Embryonic facial prominence (tissue), 1 donor: ENCODE results near the gene CABP2.
"Not testable (repeated sequence)": the region's sequence is repeated elsewhere in the genome, so short reads cannot be mapped to it uniquely, and the experiment has no call there.

Experiments
- DNase-seq: peaks from one replicate; pipeline ENCODE4 v3.0.0-alpha.2; 2016; ENCODE audit errors: extremely low spot score

The CABP2 gene

DNA sequence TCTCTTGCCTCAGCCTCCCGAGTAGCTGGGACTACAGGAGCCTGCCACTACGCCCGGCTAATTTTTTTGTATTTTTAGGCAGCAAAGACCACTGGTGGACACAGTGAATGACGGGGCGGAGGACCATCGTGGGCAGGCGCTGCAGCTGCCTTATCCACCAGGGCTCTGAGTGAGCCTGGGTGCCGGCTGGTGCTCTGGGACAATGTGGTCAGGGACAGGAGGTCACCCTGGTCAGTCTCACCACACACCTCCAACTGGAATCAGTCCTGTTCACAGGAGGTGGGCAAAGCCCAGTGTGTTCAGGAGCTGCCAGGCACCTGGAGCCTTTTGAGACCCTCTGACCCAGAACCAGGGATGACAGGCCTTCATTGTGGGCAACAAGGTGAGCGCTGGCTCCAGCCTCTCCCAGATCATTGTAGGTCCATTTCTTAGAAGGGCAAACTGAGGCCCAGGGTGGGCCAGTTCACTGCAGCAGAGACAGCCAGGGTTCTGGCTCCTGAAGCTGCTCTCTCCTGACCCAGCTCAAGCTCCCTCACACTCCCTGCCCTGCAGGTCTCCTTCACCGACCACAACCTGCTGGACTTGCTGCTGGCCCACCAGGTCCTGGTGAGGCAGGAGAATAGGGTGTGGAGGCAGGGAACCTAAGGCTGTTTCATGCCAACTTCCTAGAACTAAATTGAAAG, 15.7 kb upstream of the CABP2 start:
- DNase-seq: no peak

DNA sequence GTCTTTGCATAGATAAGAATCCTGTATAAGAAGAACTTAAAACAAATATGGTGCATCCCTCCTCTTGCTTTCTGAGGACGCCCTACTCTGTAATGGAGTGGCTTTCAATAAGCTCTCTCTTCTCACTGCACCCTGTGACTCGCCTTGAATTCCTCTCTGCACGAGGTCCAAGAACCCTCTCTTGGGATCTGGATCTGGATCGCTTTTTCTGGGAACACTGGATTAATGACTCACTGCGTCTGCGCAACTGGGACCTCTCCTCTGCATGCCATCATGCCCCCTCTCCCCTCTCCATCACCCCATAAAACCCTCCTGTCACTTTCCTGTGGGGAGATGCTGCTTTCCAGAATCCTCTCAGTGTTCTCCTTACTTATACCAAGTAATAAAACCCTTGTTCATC, 15.1 kb upstream of the CABP2 start:
- no peak for DNase-seq

DNA sequence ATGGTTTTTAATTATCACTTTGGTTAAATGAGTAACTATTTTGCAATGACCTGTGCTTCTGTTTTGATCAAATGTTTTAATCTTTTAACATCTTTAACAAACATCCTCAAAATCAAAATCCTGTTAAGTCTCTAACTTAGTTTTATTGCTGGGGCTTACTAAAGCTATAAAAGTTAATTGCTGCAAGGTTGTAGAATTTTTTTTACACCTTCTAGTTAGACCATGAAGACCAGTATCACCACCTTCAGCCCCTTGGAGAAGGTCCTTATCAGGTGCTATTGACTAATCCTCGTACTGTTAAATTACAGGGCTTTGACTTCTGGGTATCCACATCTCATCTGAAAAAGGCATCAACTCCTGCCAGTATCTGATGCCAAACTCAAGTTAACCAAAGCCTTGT, 12.3 kb upstream of the CABP2 start:
- DNase-seq: no peak

DNA sequence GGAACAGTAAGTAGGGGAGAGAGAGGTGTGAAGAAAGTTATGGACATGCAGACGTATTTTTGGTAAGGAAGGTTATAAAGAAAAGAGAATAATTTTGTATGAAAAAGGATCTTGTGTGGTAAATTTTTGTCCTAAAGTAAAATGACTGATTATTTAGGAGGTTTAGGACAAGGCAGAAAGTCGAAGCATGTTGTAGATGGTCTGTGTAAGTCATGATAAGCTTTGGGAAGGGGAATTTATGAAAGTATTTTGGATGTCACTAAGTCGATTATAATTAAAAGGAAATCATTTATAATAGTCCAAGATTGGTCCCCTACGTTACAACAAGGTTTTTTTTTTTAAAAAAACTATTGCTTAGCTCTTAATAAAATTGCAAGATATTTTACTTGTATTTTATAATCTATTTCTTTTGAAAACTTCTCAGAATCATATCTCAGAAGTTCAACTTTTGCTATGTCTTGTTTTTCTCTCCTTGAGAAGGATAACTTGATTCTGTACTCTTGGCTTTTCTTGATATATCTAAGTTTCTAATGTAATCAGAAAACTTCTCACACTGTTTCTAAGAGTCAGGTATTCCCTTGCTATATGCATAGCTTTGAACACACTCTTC, 10.9 kb upstream of the CABP2 start:
- DNase-seq: no peak

DNA sequence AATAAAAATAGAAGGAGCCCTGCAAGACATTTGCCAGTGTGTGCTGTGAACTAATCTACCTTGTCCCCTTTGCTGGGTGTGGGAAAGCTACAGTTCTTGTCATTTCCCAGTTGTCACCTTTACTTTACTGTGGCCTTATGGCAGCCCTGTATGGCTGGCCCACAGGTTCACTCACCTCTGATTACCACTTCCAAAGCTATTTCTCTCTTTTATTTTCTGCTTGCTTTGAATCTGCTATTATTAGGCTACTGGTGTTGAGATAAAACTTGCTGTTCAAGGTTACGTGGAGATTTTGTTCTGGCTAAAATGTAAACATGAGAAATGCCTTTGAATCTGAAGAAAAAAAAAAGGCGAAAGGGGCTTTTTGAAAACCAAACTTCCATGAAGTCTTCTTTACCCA, 9.6 kb upstream of the CABP2 start:
- DNase-seq: no peak

DNA sequence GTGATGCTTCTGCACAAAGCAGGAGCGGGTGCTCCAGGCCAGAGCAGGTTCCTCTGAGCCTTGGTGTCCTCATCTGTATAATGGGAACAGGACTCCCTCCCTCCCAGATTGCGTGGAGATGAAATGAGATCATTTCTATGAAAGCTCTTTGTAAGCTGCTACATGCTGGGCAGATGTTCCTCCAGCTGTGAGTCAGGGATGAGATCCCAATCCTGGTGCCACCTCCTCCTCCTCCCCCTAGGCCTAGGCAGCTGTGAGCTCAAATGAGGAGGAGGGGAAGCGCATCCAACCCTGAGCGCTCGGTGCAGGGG, 7.0 kb upstream of the CABP2 start:
- DNase-seq: no peak

DNA sequence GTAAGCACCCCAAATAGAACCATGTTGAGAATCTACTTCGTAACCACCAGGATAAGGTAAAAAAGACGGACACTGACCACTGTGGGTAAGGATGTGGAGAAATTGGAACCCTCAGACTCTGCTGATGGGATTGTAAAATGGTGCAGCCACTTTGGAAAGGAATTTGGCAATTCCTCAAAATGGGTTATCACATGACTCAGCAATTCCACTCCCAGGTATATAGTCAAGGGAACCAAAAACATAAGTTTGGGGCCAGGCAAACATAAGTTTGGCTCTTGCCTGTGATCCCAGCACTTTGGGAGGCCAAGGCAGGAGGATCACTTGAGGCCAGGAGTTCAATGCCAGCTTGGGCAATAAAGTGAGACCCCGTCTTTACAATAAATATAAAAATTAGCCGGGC, 5.1 kb upstream of the CABP2 start:
- no peak for DNase-seq

DNA sequence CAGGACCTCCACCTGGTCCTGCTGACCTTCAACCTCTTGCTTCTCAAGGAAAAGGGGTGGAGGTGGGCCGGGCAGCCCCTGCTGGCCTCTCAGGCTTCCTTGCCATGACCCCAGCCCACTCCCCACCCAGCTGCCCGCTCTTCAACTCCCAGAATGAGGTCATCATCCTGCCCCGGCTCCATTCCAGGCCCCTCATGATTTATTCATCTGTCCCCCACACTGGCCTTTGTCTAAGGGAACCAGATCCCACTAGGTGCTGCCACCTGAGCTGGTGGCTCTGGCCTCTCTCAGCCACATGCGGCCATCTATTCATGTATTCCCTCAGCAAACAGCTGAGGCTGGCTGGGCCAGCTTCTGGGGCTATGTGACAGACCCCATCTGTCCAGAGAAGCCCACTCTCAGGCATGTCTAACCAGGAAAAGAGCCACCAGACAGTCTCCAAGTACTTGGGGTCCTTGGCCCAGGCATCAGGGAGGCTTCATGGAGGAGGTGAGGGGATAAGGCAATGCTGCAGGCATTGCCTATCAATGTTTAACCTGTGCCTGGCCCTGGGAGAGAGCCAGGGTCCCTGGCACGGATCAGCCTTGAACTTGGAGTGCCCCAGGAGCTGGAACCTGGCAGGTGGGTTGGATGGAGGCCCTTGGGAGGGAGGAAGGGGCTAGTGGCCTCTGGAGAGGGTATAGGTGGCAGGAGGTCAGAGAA, 2.2 kb upstream of the CABP2 start:
- DNase-seq: no peak

DNA sequence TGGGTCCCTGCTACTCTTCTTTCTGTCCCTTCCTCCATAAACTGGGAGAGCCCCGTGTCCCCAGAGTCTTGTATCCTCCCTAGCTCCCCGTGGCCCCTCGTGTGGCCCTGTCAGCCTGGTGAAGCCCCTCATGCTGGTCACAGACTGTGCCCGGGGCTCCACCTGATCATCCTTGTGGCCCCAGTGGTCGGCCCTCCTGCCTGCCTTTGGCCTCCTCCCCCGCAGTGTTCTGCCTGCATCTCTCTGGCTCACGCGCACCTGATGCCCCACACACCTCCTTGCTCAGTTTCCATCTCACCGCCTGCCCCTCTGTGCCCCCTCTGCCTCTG, 1.2 kb upstream of the CABP2 start:
- DNase-seq: no peak

DNA sequence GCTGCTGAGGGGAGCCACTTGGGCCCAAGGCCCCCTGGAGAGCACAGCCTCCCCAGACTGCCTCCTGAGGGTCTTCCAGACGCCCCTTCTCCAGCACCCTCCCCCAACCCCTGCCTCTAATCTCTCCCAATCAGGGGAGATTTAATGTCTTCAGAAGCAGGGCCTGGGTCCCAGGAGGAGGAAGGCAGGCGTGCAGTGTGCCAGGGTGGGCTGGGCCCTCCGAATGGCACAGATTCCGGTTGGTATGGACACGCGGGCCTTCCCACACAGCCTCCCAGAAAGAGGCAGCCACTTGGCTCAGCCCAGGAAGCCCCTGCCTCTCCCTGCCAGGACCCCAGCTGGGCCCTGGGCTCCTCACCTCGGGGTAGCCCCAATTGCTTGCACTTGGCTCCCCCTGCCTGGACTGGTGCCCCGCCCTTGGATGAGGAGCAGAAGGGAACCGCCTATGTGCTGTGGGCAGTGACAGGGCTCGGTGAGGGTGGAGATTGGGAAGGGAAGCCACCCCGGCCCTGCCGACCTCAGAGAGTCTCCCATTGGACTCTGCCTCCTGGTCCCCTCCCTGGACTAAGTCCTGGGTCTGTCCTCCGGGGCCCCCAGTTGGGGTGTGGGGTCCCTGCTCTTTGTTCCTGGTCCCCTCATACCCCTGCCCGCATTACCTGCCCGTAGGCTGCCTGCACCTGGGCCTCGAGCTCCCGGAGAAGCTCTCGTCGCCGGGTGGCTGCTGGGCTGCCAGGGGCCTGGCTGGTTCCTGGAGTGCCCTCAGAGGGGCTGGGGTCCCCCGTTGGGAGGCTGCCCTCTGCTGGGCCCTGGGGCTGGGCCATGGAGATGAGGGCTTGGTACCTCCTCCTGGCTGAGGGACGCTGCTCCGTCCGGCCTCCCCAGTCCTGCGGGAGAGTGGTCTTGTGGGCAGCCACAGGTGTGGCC, 572 bp upstream of the CABP2 start:
- no peak for DNase-seq

DNA sequence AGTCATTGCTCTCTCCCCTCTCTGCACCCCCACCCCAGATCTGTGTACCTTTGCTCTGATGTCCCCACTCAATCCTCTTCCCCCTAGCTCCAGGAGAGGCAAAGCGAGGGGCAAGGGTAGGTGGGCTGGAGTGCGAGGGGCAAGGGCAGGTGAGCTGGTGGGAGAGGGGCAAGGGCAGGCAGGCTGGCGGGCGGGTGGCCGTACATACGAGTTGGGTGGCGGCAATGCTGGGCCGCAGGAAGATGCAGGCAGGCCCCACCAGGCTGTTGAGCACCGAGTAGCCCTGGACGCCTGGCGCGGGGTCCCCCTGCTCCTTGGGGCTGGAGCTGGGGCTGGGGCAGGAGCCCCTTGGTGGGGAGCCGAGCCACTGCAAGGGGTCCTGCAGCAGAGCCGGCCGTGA, 908 bp downstream of the CABP2 start:
- no peak for DNase-seq

DNA sequence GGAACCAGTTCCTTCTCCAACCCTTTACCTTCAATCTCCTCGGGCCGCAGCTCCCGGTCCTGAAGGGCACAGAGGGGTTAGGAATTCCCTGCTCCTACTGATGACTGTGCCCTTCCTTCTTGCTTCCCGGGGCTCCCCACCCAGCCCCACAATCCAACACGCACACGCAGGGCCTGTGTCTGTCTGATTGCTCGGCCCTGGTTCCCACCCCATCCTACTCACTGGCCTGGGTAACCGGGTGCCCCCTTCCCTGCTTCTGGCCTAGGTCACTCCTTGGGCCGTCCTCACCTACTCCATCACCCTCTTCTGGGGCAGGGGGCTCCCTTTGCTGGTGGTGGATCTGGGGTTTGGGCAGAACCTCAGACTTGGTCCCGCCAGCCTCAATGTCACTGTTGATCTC, 1.3 kb downstream of the CABP2 start:
- no peak for DNase-seq

DNA sequence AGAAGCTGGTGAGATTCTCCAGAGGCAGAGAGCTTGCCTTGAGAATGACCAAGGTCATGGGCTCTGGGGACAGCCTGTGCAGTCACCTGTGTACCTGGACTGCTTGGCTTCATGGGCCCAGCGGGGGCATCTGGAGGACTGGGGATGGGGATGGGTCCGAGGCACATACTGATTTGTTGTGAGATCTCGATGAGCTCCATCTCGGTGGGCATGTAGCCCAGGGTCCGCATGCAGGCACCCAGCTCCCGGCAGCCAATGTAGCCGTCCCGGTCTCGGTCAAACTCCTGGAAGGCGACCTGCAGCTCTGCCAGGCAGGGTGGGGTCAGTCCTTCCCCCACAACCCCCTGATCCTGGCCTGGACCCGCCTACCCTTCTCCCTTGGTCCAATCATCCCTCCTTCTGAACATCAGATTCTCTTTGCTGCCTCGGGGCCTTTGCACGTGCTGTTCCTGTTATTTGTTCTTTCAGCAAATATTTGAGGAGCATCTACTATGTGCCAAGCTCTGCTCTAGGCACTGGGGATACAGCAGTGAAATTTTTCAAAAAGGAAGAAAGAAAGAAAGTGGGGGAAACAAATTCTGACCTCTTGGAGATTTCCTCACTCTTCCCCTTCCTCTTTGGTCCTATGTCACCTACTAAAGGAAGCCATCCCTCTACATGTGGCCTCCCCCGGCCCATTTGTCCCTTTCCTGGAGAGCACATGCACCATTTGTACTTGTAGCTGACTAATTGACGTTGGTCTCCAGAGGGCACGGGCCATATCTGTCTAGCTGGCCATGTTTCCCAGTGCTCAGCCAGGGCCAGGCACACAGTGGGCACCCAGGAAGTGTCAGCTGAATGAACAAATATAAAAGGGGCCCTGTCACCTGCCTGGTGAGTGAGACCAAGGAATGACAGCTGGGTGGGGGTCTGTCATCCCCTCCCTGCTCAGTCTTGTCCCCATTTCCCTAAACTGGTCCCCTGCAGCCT, 2.1 kb downstream of the CABP2 start:
- DNase-seq: no peak

DNA sequence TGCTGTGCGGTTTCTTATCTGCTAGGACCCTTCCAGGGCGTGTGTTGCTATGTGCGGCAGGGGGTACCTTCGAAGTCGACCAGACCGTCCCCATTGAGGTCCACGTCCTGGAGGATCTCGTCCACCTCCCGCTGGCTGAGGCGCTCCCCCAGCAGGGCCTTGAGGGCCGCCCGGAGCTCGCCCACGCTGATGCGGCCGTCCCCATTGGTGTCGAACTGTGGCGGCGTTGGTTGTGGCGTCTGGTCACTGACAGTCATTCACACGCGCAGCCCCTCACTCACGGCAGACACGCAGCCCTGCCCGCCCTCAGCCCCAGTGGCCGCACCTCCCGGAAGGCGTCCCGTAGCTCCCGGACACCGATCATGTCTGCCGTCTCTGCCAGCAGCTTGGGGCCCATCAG, 3.5 kb downstream of the CABP2 start:
- no peak for DNase-seq

DNA sequence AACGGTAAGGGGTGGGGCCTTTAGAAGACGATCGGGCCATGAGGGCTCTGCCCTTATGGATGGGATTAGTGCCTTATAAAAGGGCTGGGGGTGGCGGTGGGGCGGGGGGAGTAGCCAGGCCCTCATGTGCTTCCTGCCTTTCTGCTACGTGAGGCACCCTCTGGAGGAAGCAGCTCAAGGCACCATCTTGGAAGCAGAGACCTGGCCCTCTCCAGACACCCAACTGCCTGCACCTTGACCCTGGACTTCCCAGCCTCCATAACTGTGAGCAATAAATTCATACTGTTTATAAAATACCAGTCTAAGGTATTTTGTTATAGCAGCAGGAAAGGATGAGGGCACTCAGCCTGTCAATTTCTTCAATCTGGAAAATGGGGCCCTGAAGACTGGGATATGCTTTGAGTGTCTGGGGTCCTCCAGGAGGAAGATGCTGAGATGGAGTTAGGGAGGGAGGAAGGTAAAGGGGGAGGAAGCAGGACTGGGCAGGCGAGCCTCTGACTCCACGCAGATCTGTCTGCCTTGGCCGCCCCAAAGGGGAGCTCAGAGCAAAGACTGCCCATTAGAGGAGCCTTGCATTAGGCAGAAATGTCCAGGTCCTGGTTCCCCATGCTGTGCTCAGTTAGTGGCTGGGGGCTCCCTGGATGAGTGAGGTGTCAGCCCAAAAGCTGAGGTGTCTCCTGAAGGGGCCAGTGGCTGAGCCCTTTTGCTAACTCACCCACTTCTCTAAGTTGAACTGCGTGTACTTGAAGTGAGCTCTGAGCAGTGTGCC, 5.3 kb downstream of the CABP2 start:
- DNase-seq: no peak

DNA sequence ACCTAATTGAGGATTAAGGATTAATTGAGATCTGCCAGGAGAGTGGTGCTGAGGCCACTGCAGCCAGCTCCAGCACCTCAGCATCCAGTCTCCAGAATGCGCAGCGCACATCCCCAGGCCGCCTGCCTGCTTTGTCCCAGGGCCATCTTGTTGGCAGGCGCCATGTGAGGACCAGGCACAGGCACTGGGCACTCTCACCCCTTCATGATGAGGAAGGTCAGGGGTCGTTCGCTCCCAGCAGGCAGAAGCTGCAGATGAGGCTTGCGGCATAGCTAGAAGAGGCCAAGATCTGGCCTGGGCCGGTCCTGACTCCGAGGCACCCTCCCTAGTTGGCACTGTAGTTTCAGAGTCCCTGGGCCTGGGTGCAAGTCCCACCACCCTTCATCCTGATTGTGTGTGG, 6.4 kb downstream of the CABP2 start:
- no peak for DNase-seq

DNA sequence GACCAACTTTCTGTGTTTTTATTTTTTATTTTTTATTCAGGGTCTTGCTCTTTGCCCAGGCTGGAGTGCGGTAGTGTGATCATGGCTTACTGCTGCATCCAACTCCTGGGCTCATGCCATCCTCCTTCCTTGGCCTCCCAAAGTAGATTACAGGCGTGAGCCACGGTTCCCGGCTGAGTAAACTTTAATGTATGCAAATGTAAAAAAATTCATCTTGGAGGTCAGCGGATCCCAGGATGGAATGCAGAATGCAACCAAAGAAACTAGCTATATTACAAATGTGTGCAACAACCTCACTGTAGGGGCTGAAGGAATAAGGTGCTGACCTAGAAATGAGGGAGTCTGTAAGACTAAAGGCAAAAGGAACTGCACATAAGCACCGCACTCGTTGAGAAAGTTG, 9.1 kb downstream of the CABP2 start:
- DNase-seq: no peak

DNA sequence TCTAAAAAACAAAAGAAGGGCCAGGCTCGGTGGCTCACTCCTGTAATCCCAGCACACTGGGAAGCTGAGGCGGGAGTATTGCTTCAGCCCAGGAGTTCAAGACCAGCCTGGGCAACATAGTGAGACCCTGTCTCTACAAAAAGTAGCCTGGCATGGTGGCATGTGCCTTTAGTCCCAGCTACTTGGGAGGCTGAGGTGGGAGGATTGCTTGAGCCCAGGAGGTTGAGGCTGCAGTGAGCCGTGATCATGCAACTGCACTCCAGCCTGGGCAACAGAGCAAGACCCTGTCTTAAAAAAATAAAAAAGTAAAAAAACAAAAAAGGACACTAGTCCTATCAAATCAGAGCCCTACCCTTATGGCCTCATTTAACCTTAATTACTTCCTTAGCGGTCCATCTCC, 11.7 kb downstream of the CABP2 start:
- not testable (repeated sequence) for DNase-seq

DNA sequence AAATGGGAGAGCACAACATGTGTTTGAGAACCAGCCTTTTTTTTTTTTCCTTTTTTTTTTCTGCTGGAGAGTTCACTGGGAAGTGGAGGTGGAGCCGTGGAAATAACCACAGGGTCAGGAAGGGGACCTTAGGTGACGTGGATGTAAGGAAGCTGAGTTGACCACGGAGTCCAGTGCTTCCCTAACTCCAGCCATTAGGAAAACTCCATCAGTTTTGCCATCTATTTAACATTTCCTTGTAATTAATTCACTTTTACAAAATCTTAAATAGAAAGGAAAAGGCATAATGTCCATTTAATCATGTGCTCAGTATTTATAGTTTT, 13.3 kb downstream of the CABP2 start:
- no peak for DNase-seq

DNA sequence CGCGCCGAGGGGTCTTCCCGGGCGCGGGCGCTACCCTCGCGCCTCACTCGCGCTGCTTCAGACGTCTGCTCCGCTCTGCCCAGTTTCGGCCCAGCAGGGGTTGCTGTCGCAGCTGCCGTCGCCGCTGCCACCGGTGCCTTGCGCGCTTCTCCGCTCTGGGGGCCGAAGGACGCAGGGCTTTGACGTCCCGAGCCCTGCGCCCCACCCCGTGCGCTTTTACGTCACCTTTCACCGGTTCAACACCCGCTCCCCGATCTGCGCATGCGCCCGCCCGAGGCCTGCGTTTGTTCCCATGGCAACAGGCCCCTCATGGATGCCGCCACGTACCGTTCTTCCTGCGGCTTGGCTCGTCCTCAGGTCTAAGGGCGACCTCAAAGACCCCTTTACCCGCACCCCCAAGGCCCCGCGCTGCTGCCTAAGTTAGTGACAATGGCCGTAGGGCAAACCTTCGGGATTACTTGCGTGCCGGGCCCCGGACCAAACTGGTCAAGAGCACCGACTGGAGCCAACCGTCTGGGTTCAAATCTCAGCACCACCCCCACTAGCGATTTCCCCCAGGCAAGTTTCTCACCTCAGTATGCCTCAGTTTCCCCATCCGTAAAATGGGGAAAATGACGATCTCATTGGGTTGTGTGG, 14.6 kb downstream of the CABP2 start:
- DNase-seq: peak; percentile 92
